Endothelial cell (in vitro differentiated cells): ENCODE measurements around the gene MON2. TPM values are rescaled to one million over a fixed set of nuclear protein-coding genes. Genes with fewer than 3 reads are reported as not detected.
"Not testable (repeated sequence)": the region's sequence is repeated elsewhere in the genome, so short reads cannot be mapped to it uniquely, and the experiment has no call there.

Source experiments
- DNase-seq: peaks from one replicate; pipeline ENCODE4 v3.0.0; 2021; ENCODE audit warnings: low spot score
- H3K27ac Mint-ChIP-seq: one replicate; pipeline ENCODE4 v1.8.0; 2021; ENCODE audit warnings: mixed read lengths, inconsistent platforms; ENCODE audit not compliant: unreplicated experiment
- H3K27me3 Mint-ChIP-seq: one replicate; pipeline ENCODE4 v1.8.0; 2021; ENCODE audit warnings: mild to moderate bottlenecking, moderate library complexity, mixed read lengths, inconsistent platforms; ENCODE audit not compliant: unreplicated experiment
- H3K36me3 Mint-ChIP-seq: one replicate; pipeline ENCODE4 v1.8.0; 2021; ENCODE audit warnings: mild to moderate bottlenecking, low read depth, mixed read lengths, inconsistent platforms; ENCODE audit not compliant: unreplicated experiment
- H3K4me1 Mint-ChIP-seq: one replicate; pipeline ENCODE4 v1.8.0; 2021; ENCODE audit warnings: mild to moderate bottlenecking, mixed read lengths, inconsistent platforms; ENCODE audit not compliant: unreplicated experiment
- H3K4me3 Mint-ChIP-seq: one replicate; pipeline ENCODE4 v1.8.0; 2021; ENCODE audit warnings: mild to moderate bottlenecking, mixed read lengths, inconsistent platforms; ENCODE audit not compliant: unreplicated experiment
- H3K9me3 Mint-ChIP-seq: one replicate; pipeline ENCODE4 v1.8.0; 2021; ENCODE audit warnings: mixed read lengths, inconsistent platforms; ENCODE audit not compliant: unreplicated experiment
- CTCF ChIP-seq: fragments of 200-600 bp; sonication (generic); IDR thresholded peaks from one replicate; pipeline ENCODE4 v1.5.0; 2021; ENCODE audit warnings: antibody characterized with exemption; ENCODE audit not compliant: unreplicated experiment
- total RNA-seq: library from RNA; stranded (reverse); fragmentation: NEBNext Ultra II Directional; extraction: Animal tissue kit (Norgen Biotek cat#: 25700); gene quantifications from one replicate; pipeline ENCODE4 v1.2.1, GENCODE V29; 2021; ENCODE audit not compliant: unreplicated experiment

Gene MON2
- total RNA-seq, 1 donor from 2014 or later: 31.9 TPM

DNA sequence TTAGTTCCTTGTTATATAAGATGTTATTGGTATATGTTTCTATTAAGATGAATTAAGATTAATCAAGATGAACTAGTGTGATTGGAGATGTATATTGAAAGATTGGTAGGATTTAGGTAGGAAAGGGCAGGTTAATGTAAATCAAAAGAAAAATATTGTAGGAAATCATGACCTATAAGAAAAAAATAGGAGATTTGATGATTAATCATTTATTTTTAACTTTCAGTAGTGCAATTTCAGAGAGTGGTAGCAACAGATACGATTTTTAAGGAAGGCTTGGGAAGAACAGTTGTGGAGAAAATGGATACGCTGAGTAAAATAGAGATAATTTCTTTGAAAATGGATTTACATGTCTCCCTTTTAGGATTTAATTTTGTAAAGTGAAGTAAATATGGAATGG, 73.7 kb downstream of the MON2 start:
- no peaks in the 10 kb centered on the region for H3K4me1 Mint-ChIP-seq
- H3K27me3 Mint-ChIP-seq: no peaks in the 10 kb centered on the region

DNA sequence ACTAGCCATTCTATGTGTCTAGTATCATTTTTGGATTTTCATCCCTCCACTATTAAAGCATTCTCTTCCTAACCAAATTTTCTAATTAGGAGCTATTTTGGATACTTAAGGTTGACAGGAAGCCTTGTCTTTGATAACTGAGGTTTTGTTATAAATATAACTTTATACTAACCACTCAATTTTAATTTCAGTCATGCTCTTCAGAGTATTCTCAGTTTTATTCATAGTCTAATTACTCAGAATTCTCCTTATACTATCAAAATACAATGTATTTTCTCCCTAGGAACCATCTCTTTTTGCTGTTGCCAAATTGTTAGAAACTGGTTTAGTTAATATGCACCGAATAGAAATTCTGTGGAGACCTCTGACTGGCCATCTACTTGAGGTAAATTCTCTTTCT, 76.2 kb downstream of the MON2 start:
- Mint-ChIP-seq H3K27ac (no peak overlapping the region), H3K4me1 (no peaks in the 10 kb centered on the region), H3K9me3 (no peaks in the 10 kb centered on the region), H3K36me3 (no peaks in the 10 kb centered on the region), H3K27me3 (no peaks in the 10 kb centered on the region), H3K4me3 (no peak overlapping the region)
- no peak for TF ChIP-seq CTCF
- DNase-seq: no peak

More for the DNA sequence above, 73.7 kb downstream of the MON2 start:
- no peak for TF ChIP-seq CTCF
- H3K27ac Mint-ChIP-seq: no peak overlapping the region
- no peak for DNase-seq
- H3K36me3 Mint-ChIP-seq: no peaks in the 10 kb centered on the region
- no peak overlapping the region for H3K4me3 Mint-ChIP-seq
- H3K9me3 Mint-ChIP-seq: no peaks in the 10 kb centered on the region

- H3K27me3 Mint-ChIP-seq: no peaks in the 10 kb centered on the region
- H3K36me3 Mint-ChIP-seq: no peaks in the 10 kb centered on the region
- TF ChIP-seq CTCF: no peak
- H3K4me1 Mint-ChIP-seq: no peaks in the 10 kb centered on the region
- no peak overlapping the region for H3K27ac Mint-ChIP-seq
- no peak overlapping the region for H3K4me3 Mint-ChIP-seq
- no peak for DNase-seq
- H3K9me3 Mint-ChIP-seq: no peaks in the 10 kb centered on the region
Measured at GRCh38 chr12:62543324-62543723, 76.7 kb downstream of the MON2 start.

DNA sequence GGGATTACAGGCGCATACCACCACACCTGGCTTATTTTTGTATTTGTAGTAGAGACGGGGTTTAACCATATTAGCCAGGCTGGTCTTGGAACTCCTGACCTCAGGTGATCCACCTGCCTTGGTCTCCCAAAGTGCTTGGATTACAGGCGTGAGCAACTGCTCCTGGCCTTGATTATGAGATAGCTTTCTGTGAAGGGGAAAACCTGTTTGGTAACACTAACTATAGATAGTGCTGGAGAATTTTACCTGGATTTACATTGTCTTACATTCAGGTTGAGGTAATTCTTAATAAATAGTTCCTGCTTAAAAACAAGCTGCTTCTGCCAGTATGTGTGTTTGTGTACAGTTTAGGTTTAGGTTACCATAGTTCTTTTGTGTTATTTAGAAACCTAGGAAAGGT, 77.1 kb downstream of the MON2 start:
- no peak overlapping the region for H3K4me3 Mint-ChIP-seq
- no peak overlapping the region for H3K27ac Mint-ChIP-seq
- DNase-seq: no peak
- TF ChIP-seq CTCF: no peak
- H3K36me3 Mint-ChIP-seq: no peaks in the 10 kb centered on the region
- no peaks in the 10 kb centered on the region for H3K4me1 Mint-ChIP-seq
- no peaks in the 10 kb centered on the region for H3K9me3 Mint-ChIP-seq
- H3K27me3 Mint-ChIP-seq: no peaks in the 10 kb centered on the region

DNA sequence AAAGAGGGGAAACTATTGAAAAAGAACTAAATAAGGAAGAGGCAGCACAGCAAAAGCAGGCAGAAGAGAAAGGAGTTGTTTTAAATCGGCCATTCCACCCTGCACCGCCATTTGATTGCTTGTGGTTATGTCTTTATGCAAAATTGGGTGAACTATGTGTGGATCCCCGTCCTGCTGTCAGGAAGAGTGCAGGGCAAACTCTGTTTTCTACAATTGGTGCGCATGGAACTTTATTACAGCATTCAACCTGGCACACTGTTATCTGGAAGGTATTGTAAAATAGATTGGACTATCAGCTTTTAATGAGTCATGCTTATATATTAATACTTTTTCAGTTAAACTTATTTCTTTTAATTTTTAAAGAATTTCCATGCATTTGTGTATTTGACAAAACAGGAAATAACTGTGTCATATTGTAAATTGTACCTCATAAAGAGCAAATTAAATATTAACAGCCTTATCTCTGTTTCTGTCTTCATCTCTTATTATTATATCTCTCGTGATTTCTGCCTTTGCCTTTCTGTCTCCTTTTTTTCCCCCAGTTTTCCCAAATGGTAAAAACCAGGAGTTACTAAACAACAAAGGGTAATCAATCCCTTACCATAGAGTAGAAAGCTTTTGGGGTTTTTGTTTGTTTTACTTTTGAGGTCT, 86.4 kb downstream of the MON2 start:
- TF ChIP-seq CTCF: no peak
- Mint-ChIP-seq H3K27me3 (no peaks in the 10 kb centered on the region), H3K4me1 (no peaks in the 10 kb centered on the region), H3K36me3 (peaks cover 14% of the 10 kb centered on the region), H3K27ac (no peak overlapping the region), H3K9me3 (no peaks in the 10 kb centered on the region), H3K4me3 (no peak overlapping the region)
- no peak for DNase-seq

- H3K36me3 Mint-ChIP-seq, H3K4me3 Mint-ChIP-seq, H3K27me3 Mint-ChIP-seq, H3K9me3 Mint-ChIP-seq, DNase-seq, H3K4me1 Mint-ChIP-seq, H3K27ac Mint-ChIP-seq: not testable (repeated sequence)
Measured at GRCh38 chr12:62559366-62559765, 92.7 kb downstream of the MON2 start.
